GM19351 (cell line): ENCODE results near the gene GIT2.
A peak's percentile ranks its signal among the peaks of the same experiment; 100 is the strongest.
"Not testable (repeated sequence)": the region's sequence is repeated elsewhere in the genome, so short reads cannot be mapped to it uniquely, and the experiment has no call there.

Source experiments
- ATAC-seq: cut with Tn5 transposase; IDR thresholded peaks from one replicate; pipeline ENCODE4 v1.9.1; 2021; ENCODE audit warnings: mild to moderate bottlenecking, moderate library complexity; ENCODE audit not compliant: unreplicated experiment

The GIT2 gene

DNA sequence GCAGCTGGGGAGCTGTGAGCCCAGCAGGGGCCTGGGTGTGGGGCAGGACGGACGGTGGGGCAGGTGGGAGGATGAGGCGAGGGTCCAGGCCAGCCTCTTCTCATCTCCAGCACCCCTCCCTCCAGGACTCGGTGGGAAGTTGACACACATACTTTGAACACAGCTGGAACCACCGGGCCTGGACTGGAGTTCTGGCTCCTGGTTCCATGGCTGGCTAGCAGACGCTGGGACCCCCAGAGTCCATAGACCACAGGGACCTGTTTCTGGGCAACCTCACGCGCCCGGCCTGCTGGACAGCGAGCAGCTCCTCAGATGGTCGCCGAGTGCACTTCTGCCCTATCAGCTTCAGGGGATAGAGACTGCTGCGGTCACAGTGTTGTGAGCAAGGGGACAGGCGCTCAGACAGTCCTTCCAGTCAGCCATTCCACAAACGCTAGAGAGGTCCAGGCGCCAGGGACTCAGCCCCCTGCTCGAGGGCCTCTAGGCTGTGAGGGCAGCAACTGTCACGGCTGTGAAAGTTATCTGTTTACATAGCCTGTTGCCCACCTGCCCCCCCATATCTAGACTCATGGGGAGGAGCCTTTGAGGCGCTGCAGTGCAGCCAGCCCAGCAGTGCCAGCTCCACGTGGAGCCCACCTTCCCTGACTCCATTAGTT, 70.9 kb downstream of the GIT2 start:
- no peak for ATAC-seq

DNA sequence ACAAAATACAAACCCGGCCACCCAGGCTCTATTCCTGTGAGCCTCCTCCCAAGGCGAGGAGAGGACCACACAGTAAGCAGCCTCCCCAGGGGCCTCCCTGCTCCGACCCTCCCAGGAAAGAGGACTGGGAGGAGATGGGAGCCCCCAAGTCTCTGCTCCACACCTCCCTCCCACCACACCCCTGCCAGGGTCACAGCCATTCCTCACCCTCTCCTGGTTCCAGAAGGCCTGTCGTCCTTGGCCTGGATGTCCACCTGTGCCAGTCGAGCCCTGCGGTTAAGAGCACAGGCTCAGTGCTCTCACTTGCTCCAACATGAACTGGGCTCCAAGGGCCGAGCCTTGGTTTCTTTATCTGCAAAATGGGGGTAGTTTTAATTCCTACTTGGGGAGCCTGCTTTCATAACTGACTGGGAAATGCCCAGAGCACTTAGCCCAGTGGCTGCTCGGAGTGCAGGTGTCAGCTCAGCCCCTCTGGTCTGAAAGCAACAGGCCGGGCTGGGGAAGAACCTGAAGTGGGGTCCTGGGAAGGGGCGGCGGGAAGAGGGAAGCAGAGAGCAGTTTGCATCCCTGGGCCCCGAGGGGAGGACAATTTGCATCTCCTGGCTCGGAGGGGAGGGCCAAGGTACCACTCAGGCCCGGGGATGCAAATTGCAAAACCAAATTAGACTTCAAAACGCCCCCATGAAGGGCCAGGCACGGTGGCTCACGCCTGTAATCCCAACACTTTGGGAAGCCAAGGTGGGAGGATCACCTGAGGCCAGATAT, 72.5 kb downstream of the GIT2 start:
- no peak for ATAC-seq

DNA sequence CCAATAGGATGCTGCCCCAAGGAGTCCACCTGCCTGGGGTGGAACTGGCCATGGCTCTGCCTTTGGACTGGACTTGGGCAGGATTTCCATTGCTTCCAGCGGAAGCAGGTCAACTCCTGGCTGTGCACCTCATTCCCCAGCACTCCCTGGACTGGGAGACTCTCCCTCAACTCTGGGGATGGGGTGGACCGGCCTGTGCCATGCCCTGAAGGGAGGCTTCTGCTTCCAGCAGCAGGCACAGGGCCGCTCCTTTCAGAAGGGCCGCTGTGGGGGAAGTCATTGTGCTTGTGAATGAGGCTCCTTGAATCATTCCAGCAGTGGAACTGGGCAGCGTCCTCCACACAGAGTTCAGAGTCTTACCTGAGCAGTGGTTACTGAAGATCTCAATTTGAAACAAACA, 73.1 kb downstream of the GIT2 start:
- ATAC-seq, result no peak

DNA sequence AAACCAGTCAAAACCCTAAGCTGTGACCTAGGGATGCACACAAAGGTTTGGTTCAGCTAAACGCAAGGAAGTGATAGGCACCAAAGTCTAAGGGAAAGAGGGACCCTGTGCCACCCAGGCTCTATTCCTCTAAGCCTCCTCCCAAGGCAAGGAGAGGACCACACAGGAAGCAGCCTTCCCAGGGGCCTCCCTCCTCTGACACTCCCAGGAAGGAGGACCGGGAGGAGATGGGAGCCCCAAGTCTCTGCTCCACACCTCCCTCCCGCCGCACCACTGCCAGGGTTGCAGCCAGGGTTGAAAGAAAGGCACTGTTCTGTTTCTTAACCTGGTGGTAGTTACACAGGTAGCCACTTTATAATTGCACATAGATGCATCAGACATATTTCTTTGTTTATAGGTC, 74.2 kb downstream of the GIT2 start:
- ATAC-seq, result no peak

DNA sequence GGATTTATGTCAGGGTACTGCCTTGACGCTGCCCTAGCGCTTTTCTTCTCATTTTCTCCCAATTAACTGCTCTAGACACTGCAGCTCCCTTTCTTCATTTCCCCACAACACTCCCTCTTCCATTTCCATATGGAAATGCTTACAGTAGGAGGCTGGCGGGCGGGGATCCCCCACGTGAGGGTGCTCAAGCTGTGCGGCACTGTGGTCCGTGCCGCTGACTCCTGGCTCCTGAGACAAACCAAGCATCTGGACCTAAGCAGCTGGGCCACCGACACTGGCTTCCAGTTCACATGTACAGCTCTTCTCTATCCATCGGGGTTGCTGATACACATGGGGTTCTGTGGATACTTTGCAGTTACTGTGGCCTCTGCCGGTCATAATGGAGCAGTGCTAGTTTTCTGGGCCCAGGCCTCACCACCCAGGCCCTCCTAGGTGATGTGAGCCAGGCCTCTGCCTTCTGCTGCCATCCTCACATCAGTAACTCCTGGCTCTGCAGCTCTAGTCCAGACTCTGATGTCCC, 75.8 kb downstream of the GIT2 start:
- ATAC-seq, result no peak

DNA sequence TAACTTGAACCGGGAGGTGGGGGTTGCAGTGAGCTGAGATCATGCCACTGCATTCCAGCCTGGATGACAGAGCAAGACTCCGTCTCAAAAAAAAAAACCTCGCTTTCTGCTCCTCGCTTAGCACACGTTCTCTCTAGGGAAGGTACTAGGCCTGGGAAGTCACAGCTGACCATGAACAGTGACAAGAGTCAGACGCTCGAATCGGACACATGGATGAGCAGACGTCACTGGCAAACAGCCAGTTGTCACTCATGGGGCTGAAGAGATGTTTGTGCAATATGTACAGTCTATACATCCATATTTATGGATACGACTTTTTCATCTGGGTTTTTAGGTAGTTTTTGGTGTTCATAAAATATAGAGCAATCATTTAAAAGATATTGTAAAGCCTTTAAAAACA, 76.7 kb downstream of the GIT2 start:
- ATAC-seq, result no peak

DNA sequence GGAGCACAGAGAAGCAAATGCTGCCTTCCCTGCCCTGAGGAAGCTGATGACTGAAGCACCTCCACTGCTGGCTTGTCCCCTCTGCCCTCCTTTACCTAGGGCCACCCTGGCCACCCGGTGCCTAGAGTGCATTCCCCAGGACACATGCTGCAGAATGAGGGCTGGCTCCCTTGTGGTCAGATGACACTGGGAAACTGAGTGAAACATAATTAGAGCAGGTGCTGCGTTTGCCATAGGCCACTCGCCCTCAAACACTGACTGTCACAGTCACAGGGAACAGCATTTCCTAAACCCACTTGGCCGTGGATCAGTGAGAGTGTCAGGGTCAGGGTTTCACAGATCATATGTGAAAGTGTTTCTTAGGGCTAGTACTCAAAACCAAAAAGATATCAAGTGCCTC, 80.1 kb downstream of the GIT2 start:
- no peak for ATAC-seq

DNA sequence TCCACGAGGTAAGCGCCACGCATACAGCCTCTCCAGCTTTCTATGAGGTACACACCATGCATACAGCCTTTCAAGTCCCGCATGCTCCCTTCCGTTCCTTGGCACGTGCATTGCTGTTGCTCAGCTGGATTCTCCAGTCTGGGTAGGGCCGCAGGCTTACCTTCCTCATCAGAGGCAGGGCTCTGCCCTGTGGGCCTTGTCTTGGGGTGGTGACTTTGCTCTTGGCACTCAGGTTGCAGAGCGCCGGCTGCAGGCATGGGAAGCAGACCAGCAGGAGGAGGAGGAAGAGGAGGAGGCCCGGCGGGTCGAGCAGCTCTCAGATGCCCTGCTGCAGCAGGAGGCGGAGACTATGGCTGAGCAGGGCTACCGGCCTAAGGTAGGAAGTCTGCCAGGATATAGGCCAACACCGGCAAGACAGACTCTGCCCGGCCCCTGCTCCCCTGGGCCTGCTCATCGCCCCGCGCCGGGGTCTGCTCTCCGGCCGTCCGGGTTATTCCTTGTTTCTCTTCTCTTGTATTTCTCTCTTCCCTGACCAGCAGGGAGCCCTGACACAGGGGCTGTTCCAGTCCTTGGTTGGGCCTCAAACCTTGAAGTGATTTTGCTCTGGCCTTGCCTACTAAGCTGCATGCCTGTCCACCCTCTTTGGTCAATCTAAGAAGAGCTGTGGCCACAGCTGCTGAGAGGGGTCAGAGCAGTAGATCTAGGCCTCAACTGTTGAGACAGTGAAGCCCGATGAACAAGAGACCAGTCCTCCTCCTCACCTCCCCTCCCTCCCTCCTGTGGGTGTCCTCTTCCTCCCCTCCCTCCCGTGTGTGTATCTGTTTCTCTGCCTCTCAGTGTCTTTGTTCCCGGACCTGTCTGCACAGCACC, 80.8 kb downstream of the GIT2 start:
- no peak for ATAC-seq

DNA sequence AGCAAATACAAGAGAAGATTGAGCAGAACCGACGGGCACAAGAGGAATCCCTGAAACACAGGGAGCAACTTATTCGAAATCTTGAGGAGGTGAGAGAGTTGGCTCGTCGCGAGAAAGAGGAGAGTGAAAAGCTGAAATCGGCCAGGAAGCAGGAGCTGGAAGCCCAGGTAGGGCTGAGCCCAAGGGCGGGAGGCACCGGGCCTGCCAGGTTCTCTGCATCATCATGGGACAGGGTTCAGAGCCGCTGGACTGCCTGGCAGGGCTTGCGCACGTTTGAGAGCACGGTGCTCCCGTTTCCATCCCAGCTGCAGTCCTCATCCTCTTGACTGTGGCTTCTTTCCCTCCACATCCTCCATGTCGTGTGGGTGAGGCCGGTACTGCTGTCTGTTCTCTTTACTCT, 81.7 kb downstream of the GIT2 start:
- ATAC-seq, result no peak

DNA sequence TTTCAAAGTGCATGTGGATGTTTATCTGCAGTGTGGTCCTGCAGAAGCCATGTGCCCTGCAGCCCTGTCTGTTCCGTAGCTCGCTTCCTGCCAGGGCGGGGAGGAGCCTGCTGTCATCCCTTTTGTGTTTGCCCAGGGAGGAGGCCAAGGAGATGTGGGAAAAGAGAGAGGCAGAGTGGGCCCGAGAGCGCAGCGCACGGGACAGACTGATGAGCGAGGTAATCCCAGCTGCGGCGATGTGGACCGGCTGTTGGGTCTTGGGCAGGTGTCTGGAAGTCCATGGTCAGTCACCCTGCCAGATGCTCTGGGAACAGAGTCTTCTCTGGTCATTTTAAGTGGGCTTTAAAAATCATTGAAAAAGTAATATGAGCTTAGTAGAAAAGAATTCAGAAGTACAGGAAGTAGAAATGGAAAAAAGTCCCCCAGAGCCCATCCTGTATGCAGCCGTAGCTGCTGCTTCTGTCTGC, 83.3 kb downstream of the GIT2 start:
- no peak for ATAC-seq

DNA sequence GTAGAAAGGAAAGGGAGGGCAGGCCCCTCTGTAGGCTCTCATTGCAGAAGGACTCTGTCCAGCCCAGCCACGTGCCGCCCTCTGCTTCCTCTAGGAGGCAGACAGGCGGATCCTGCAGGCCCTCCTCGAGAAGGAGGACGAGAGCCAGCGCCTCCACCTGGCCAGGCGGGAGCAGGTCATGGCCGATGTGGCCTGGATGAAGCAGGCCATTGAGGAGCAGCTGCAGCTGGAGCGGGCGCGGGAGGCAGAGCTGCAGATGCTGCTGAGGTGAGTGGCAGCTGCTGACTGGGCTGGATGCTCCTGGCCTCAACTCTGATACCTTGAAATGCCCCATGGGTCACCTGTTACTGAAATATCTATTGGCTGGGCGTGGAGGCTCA, 85.2 kb downstream of the GIT2 start:
- no peak for ATAC-seq

DNA sequence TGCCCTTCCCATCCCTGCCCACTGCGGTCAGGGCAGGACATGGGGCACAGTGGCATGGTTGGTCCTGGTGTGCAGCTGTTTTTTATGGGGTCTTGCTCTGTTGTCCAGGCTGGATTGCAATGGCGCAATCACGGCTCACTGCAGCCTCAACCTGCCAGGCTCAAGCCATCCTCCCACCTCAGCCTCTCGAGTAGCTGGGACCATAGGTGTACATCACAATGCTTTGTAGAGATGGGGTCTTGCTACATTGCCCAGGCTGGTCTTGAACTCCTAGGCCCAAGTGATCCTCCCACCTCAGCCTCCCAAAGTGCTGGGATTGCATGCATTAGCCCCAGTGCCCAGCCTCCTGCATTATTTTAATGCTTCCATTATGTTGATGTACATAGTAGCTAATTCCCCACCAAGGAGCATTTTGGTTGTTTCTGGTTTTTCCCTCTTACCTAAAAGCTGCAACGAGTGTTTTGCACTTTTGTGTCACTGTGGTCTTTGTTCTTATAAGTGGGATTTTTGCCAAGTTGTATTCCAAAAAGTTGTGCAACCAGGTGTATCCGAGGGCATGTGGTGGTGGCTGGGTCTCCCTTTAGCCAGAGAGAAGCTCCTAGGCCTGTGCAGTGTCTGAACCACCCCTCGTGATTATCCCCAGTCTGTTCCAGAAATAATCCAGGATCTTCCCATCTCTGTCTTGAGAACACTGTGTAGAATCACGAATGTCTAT, 85.8 kb downstream of the GIT2 start:
- no peak for ATAC-seq

DNA sequence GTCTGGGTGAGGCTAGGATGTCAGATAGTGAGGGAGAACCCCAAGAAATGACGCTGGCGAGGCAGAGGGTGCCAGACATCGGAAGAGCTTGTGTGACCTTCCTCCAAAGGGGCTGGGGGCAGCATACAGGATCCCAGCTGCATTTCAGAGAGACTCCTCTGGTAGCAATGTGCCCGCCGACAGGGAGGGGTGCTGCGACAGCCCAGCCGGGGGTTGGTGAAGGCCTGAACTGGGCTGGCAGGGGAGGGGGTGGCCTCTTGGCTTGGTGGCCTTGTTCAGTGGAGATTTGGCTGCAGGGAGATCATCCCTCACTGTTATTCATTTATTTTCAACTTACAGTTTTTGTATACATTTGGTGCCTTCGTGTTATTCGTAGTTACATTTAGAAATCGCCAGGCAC, 90.9 kb downstream of the GIT2 start:
- no peak for ATAC-seq

DNA sequence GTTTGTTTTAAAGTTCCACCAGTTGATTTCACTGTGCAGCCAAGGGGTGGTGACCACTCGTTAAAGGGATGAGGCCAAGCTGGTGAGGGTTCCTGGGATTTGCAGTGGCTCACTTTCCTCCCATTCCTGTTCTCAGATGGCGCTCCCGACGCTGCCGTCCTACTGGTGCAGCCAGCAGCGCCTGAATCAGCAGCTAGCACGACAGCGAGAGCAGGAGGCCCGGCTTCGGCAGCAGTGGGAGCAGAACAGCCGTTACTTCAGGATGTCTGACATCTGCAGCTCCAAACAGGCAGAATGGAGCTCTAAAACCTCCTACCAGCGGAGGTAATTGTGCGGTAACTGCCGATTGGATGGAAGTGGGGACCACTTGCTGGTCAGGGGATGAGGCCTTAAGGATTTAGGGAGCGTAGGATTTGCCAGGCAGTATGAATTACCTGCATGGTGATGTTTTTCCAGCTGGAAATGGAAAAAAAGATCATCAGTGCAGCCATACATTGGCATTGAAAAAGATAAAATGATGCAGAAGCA, 93.2 kb downstream of the GIT2 start:
- ATAC-seq, result no peak

DNA sequence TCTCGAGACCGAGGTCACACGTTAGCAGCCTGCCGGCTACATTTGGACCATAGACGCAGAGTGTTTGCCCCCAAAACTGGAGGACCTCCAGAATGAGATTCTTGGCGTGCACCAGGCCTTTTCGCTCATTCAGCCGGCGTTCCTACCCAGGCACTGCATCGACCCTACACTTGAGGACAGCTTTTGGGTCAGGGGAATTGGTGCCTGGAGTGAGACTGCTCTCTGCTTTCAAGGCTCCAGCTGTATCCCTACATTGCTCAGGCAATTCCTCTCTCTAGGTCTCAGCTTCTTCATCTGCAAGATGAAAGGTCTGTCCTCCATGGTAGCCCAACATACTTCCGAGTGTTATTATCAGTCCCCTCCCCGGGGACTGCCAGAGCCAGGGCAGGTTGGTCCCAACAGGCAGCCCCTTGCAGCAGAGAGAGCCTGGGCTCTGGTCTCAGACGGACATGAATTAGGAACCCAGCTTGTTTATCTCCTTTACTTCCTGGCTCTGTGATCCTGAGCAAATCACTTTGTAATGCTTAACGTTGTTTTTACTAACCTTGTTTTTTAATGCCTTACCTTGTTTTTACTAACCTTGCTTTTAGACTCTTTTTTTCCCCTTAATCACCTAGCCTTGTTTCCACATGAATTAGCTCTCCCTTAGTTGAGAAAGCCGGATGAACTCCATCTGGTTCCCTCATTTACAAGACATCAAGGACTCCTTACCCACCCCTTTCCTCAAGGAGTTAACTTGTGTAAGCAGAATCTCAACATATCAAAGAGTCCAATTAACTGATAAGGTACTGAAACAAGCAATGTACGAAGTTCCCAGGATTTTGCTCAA, 95.2 kb downstream of the GIT2 start:
- peak; percentile 36 for ATAC-seq

DNA sequence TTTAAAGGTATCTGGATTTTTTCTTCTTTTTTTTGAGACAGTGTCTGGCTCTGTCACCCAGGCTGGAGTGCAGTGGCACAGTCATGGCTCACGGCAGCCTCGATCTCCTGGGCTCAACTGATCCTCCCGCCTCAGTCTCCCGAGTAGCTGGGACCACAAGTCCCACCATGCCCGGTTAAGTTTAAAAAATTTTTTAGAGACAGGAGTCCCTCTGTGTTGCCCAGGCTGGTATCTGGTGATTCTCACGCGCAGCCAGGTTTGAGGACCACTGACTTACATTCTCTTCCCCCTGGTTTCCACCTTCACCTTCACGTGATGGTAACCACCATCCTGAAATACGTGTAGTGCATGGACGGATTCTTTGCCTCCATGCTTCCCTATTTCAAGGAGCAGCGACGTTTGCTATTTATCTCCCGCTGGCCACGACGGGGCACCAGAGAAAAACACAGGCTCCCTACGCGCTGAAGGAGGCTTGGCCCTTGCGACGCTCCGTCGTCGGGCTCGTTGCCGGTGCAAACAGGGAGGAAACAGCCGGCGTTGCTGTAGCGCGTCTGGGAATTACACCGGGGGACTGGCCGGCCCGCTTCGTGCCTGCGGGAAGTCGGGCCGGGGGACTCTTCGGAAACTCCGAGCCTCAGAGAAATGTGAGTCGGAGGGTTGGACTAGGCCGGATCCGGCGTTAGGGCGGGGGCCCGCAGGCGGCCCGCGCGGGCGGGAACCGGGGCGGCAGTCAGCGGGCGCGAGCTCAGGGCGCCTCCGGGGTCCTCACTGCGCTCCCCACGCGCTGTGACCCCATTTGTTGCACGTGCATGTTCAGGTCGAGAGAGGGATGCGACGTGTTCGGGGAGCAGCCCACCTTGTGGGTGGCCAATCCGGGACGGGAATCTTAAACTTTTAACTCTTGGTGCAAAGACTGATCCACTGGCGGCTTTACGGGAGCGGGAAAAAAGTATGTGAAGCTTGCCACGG, 96.1 kb downstream of the GIT2 start, which contains the start of gene TCHP:
TSS of gene TCHP (plus strand) at position 492 of the 969 bp plus-strand sequence. CDS start 2,753 bp downstream, outside the sequence.
- peak; percentile 79 for ATAC-seq

DNA sequence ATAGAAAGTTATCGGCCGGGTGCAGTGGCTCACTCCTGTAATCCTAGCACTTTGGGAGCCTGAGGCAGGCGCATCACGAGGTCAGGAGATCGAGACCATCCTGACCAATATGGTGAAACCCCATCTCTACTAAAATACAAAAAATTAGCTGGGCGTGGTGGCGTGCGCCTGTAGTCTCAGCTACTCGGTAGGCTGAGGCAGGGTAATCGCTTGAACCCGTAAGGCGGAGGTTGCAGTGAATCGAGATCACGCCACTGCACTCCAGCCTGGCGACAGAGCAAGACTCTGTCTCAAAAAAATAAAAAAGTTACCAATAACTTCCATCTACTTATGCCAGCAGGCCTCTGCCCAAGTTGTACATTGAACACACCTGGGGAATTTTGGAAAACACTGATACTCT, 96.8 kb downstream of the GIT2 start:
- ATAC-seq, result not testable (repeated sequence)

DNA sequence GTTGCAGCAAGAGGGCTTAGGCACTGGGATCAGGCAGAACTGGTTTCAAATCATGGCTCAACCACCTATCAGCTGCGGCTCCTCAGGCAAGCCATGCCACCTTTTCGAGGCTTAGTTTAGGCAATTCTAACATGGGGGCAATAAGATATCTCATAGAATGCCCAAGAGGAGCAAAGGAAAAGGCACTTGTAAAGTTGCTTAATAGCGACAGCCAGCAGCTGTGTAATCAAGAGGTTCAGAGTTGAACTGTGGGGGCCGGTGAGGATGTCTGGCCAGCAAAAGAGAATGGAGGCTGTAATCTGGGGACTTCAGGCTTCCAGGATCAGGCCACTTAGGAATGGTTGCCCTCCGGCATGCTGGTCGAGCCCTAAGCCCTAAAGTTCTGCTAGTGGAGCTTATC, 99.1 kb downstream of the GIT2 start:
- no peak for ATAC-seq
